Activated CD4-positive, alpha-beta T cell treated with anti-CD3 and anti-CD28 coated beads, Interleukin-2, amount 10 ng/mL, durations not matched to agents 24 days and 14 days (primary cell): ENCODE data around the gene GLRB. TPM values are rescaled to one million over a fixed set of nuclear protein-coding genes. Genes with fewer than 3 reads are reported as not detected.

Experiments
- DNase-seq: peaks from one replicate; pipeline ENCODE4 v3.0.0; 2022
- H3K27ac Mint-ChIP-seq: one replicate; pipeline ENCODE4 v1.8.0; 2022; ENCODE audit warnings: mild to moderate bottlenecking, mixed read lengths
- H3K27me3 Mint-ChIP-seq: one replicate; pipeline ENCODE4 v1.8.0; 2022; ENCODE audit warnings: mixed read lengths
- H3K36me3 Mint-ChIP-seq: one replicate; pipeline ENCODE4 v1.8.0; 2022; ENCODE audit warnings: low read depth, mild to moderate bottlenecking, mixed read lengths
- H3K4me1 Mint-ChIP-seq: one replicate; pipeline ENCODE4 v1.8.0; 2021; ENCODE audit warnings: mixed read lengths
- H3K4me3 Mint-ChIP-seq: one replicate; pipeline ENCODE4 v1.8.0; 2022; ENCODE audit warnings: mild to moderate bottlenecking, moderate library complexity, mixed read lengths
- H3K9me3 Mint-ChIP-seq: one replicate; pipeline ENCODE4 v1.8.0; 2021; ENCODE audit warnings: mixed read lengths
- intact Hi-C: fragments of 100-400 bp; cut with micrococcal nuclease; formaldehyde crosslinking; loops from one replicate; pipeline ENCODE4 v1.15.1; 2023
- total RNA-seq: library from RNA; stranded (reverse); gene quantifications from 2 replicates; pipeline ENCODE4 v1.2.3, GENCODE V29; 2022

GLRB gene
- total RNA-seq, 1 donor from 2014 or later, result not detected

- intact Hi-C loops, result no loop called here
- no peak overlapping the region for H3K4me3 Mint-ChIP-seq
- no peak for DNase-seq
- no peak overlapping the region for H3K27ac Mint-ChIP-seq
- H3K27me3 Mint-ChIP-seq, result peaks cover 12% of the 10 kb centered on the region
- no peaks in the 10 kb centered on the region for H3K9me3 Mint-ChIP-seq
- H3K4me1 Mint-ChIP-seq, result no peaks in the 10 kb centered on the region
- H3K36me3 Mint-ChIP-seq, result no peaks in the 10 kb centered on the region
Observed at GRCh38 chr4:157080605-157081004, 4.7 kb downstream of the GLRB start.

DNA sequence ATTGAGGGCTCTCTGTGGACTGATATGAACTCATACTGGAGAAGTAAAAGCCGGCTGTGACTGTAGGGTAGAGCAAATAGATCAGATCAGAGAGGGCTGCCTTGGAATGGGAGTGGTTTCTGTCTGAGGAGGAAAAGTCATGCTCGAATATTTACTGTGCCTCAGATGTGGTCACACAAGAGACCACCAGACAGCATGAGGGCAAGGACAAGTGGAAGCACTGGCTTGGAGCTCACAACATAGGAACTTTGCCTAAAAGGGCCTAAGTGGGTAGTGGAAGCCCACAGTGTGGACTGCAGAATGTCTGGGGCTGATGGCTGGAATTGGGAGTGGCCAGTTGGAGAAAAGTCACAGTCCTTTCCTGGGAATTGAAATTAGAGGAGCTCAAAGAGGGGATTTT, 19.8 kb downstream of the GLRB start:
- Mint-ChIP-seq H3K27ac (no peak overlapping the region), H3K4me3 (no peak overlapping the region), H3K9me3 (no peaks in the 10 kb centered on the region), H3K27me3 (no peaks in the 10 kb centered on the region), H3K36me3 (no peaks in the 10 kb centered on the region), H3K4me1 (no peaks in the 10 kb centered on the region)
- intact Hi-C loops, result no loop called here
- DNase-seq, result no peak

DNA sequence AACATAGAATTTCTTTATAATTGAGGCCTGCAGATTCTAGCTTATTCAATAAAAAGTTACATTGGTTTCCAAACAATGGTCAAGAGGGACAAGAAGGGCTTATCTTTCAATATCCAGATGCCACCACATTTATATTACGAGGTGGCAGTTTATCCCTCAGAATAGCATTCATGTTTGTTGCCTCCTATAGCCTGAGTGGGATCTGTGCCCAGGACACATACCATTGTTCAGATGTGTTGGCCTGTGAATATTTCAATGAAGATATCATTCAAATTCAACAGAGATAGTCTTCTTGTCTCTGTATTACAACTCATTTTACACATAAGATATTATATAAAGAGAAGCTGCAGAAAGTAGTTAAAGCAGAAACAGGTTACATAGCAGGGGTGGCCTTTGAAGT, 20.5 kb downstream of the GLRB start:
- intact Hi-C loops, result no loop called here
- H3K27ac Mint-ChIP-seq, result no peak overlapping the region
- no peaks in the 10 kb centered on the region for H3K4me1 Mint-ChIP-seq
- H3K4me3 Mint-ChIP-seq, result no peak overlapping the region
- no peaks in the 10 kb centered on the region for H3K9me3 Mint-ChIP-seq
- H3K27me3 Mint-ChIP-seq, result no peaks in the 10 kb centered on the region
- DNase-seq, result no peak
- no peaks in the 10 kb centered on the region for H3K36me3 Mint-ChIP-seq

DNA sequence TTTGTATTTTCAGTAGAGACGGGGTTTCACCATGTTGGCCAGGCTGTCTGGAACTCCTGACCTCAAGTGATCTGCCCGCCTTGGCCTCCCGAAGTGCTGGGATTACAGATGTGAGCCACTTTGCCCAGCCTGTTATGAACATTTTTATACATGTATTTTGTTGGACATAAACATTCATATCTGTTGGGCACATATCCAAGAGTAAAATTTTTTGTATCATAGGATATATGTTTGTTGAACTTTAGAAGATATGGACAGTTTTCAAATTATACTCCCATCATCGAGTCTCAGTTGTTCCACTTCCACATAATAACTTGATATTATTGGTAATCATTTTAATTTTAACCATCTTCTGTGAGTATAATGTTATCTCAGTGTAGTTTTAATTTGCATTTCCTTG, 23.6 kb downstream of the GLRB start:
- H3K27ac Mint-ChIP-seq, result no peak overlapping the region
- intact Hi-C loops, result no loop called here
- H3K9me3 Mint-ChIP-seq, result no peaks in the 10 kb centered on the region
- H3K4me1 Mint-ChIP-seq, result no peaks in the 10 kb centered on the region
- H3K36me3 Mint-ChIP-seq, result no peaks in the 10 kb centered on the region
- no peak for DNase-seq
- H3K27me3 Mint-ChIP-seq, result no peaks in the 10 kb centered on the region
- no peak overlapping the region for H3K4me3 Mint-ChIP-seq

DNA sequence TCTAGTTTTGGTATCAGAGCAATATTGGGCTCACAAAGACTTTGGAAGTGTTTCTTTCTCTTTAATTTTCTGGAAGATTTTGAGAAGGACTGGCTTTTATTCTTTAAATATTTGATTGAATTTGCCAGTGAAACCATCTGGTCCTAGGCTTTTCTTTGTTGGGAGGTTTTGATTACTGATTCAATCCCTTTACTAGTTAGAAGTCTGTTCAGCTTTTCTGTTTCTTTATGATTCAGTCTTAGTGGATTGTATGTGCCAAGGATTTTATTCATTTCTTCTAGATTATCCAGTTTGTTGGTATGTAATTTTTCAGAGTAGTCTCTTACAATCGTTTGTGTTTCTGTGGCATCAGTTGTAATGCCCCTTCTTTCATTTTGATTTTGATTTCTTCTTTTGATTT, 28.6 kb downstream of the GLRB start:
- Mint-ChIP-seq H3K9me3 (no peaks in the 10 kb centered on the region), H3K4me1 (no peaks in the 10 kb centered on the region), H3K36me3 (no peaks in the 10 kb centered on the region), H3K4me3 (no peak overlapping the region), H3K27ac (no peak overlapping the region), H3K27me3 (no peaks in the 10 kb centered on the region)
- DNase-seq, result no peak
- intact Hi-C loops, result no loop called here

DNA sequence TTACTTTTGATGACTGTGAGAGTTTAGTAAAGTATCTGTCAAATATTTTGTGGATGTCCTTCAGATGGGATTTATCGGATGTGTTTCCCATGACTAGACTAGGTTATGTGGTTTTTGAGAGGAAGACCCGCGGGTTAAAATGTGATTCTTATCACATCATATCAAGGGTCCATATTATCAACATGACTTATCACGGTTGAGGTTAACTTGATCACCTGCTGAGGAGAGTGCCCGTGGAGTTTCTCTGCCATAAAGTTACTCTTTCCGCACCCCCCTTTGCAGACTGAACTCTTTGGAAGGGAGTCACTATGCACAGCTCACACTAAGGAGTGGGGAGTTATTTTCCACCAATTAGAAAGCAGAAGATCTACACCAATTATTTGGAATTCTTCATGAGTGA, 38.7 kb downstream of the GLRB start:
- Mint-ChIP-seq H3K27ac (no peak overlapping the region), H3K9me3 (no peaks in the 10 kb centered on the region), H3K4me1 (no peaks in the 10 kb centered on the region), H3K27me3 (no peaks in the 10 kb centered on the region), H3K4me3 (no peak overlapping the region), H3K36me3 (no peaks in the 10 kb centered on the region)
- DNase-seq, result no peak
- intact Hi-C loops, result no loop called here

- Mint-ChIP-seq H3K27ac (no peak overlapping the region), H3K27me3 (no peaks in the 10 kb centered on the region), H3K9me3 (no peaks in the 10 kb centered on the region), H3K36me3 (no peaks in the 10 kb centered on the region), H3K4me1 (no peaks in the 10 kb centered on the region), H3K4me3 (no peak overlapping the region)
- DNase-seq, result no peak
- intact Hi-C loops, result no loop called here
Observed at GRCh38 chr4:157115613-157116335, 39.8 kb downstream of the GLRB start.

GRCh38 chr4:157121401-157121800, 45.5 kb downstream of the GLRB start:
- Mint-ChIP-seq H3K4me1 (no peaks in the 10 kb centered on the region), H3K9me3 (no peaks in the 10 kb centered on the region), H3K36me3 (no peaks in the 10 kb centered on the region), H3K4me3 (no peak overlapping the region), H3K27ac (no peak overlapping the region), H3K27me3 (no peaks in the 10 kb centered on the region)
- DNase-seq, result no peak
- intact Hi-C loops, result no loop called here

DNA sequence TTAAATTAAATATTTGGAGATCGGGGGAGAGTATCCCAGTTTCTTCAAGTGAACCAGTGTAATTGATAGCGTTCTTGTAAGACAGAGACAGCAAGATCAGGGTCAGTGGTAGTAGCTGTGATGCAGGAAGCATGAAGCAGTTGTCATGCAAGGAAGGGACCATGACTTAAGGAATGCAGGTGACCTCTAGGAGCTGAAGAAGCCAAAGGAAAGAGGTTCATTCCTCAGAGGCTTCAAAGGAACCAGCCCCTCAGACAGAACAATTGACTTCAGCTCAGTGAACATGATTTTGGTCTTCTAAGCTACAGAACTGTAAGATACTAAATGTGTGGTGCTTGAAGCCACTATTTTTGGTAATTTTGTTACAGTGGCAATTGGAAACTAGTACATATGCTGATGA, 51.6 kb downstream of the GLRB start:
- no peaks in the 10 kb centered on the region for H3K27me3 Mint-ChIP-seq
- H3K9me3 Mint-ChIP-seq, result no peaks in the 10 kb centered on the region
- DNase-seq, result no peak
- no peaks in the 10 kb centered on the region for H3K4me1 Mint-ChIP-seq
- no peak overlapping the region for H3K27ac Mint-ChIP-seq
- H3K36me3 Mint-ChIP-seq, result no peaks in the 10 kb centered on the region
- no peak overlapping the region for H3K4me3 Mint-ChIP-seq
- intact Hi-C loops, result no loop called here

- H3K27ac Mint-ChIP-seq, result no peak overlapping the region
- no peaks in the 10 kb centered on the region for H3K36me3 Mint-ChIP-seq
- DNase-seq, result no peak
- no peaks in the 10 kb centered on the region for H3K9me3 Mint-ChIP-seq
- intact Hi-C loops, result no loop called here
- H3K4me3 Mint-ChIP-seq, result no peak overlapping the region
- no peaks in the 10 kb centered on the region for H3K27me3 Mint-ChIP-seq
- no peaks in the 10 kb centered on the region for H3K4me1 Mint-ChIP-seq
Observed at GRCh38 chr4:157128395-157128794, 52.4 kb downstream of the GLRB start.

DNA sequence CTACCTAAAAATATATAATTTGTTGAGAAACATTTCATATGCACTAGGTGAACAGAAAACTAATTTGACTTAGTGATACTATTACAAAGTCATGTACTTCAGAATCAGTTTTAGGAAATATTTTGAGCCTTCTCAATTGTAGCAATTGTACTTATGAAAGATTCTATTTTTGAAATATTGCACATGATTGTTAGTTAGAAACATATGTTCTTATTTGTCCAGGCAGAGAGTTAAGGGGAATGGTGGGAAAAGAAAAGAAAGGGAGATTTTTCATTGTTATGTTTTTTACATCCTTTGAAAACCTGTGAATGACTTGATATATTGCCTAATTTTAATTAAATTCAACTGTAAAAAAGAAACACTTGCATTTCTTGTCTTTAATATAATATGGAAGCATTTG, 66.0 kb downstream of the GLRB start:
- no peaks in the 10 kb centered on the region for H3K9me3 Mint-ChIP-seq
- intact Hi-C loops, result no loop called here
- H3K4me3 Mint-ChIP-seq, result no peak overlapping the region
- no peaks in the 10 kb centered on the region for H3K27me3 Mint-ChIP-seq
- DNase-seq, result no peak
- H3K4me1 Mint-ChIP-seq, result no peaks in the 10 kb centered on the region
- H3K36me3 Mint-ChIP-seq, result no peaks in the 10 kb centered on the region
- no peak overlapping the region for H3K27ac Mint-ChIP-seq

GRCh38 chr4:157143369-157143768, 67.4 kb downstream of the GLRB start:
- Mint-ChIP-seq H3K4me1 (no peaks in the 10 kb centered on the region), H3K27ac (no peak overlapping the region), H3K27me3 (no peaks in the 10 kb centered on the region), H3K9me3 (no peaks in the 10 kb centered on the region), H3K36me3 (no peaks in the 10 kb centered on the region), H3K4me3 (no peak overlapping the region)
- intact Hi-C loops, result no loop called here
- no peak for DNase-seq

DNA sequence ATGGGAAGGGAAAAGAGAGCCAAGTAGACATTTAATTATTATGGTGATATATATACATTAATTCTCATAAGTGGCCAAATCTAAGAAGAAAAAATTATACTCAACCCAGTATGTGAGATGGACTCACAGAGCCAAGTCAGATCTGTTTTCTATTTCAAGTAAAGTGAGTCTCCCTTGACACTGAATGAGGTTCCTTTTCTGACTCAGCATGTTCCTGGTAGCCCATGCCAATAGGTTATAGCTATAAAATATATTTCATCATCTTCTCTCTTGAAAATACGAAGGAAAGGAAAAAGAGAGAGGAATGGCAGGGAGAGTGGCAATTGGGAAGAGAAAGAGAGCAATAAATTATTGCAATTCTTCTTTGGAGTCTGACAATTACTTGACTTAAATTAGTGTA, 75.8 kb downstream of the GLRB start:
- no peaks in the 10 kb centered on the region for H3K4me1 Mint-ChIP-seq
- H3K36me3 Mint-ChIP-seq, result no peaks in the 10 kb centered on the region
- no peak overlapping the region for H3K4me3 Mint-ChIP-seq
- H3K27me3 Mint-ChIP-seq, result no peaks in the 10 kb centered on the region
- intact Hi-C loops, result no loop called here
- no peak overlapping the region for H3K27ac Mint-ChIP-seq
- no peaks in the 10 kb centered on the region for H3K9me3 Mint-ChIP-seq
- DNase-seq, result no peak

GRCh38 chr4:157165935-157166610, 90.1 kb downstream of the GLRB start:
- H3K9me3 Mint-ChIP-seq, result no peaks in the 10 kb centered on the region
- intact Hi-C loops, result no loop called here
- no peaks in the 10 kb centered on the region for H3K4me1 Mint-ChIP-seq
- no peaks in the 10 kb centered on the region for H3K27me3 Mint-ChIP-seq
- DNase-seq, result no peak
- H3K36me3 Mint-ChIP-seq, result no peaks in the 10 kb centered on the region
- H3K4me3 Mint-ChIP-seq, result no peak overlapping the region
- H3K27ac Mint-ChIP-seq, result no peak overlapping the region

GRCh38 chr4:157170321-157170720, 94.4 kb downstream of the GLRB start:
- H3K27ac Mint-ChIP-seq, result no peak overlapping the region
- H3K9me3 Mint-ChIP-seq, result no peaks in the 10 kb centered on the region
- no peaks in the 10 kb centered on the region for H3K4me1 Mint-ChIP-seq
- H3K27me3 Mint-ChIP-seq, result no peaks in the 10 kb centered on the region
- no peak overlapping the region for H3K4me3 Mint-ChIP-seq
- DNase-seq, result no peak
- intact Hi-C loops, result no loop called here
- H3K36me3 Mint-ChIP-seq, result no peaks in the 10 kb centered on the region
